HG02973 (cell line): ENCODE results near the gene CYB561D2.

Source experiments
- ATAC-seq: cut with Tn5 transposase; IDR thresholded peaks from one replicate; pipeline ENCODE4 v1.9.1; 2021; ENCODE audit warnings: moderate library complexity; ENCODE audit not compliant: unreplicated experiment

The CYB561D2 gene

GRCh38 chr3:50385754-50386153, 35.1 kb downstream of the CYB561D2 start:
- no peak for ATAC-seq

GRCh38 chr3:50388016-50388719, 37.5 kb downstream of the CYB561D2 start:
- no peak for ATAC-seq

DNA sequence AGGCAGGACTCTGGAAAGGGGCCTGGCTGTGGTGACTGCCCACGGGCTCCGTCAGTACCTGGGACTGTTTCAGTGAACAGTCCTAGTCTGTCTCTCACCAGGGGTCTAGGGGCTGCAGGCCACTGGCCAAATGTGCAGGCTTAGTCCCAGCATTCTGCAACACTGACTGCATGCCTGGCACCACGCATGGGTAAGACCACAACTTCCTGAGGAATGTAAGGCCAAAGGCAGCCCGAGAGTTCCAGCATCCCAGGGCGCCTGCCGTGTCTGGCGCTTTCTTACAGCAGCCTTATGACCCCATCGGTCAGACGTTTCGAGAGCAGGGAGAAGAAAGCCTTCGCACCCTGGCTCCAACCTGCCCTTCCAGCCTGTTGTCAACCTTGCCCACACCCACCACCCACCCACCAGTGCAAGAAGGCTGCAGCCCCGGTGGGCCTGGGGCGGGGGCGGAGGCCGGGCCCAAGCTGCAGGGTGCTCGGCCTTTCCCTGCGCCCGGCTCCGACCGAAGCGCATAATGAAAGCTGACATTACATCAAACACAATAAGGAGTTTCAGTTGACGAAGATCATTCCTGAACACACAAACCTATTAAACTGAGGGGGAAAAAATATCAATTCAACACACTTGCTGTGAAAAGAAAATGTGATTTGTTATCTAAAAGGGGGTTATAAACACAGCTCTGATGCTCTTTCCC, 38.2 kb downstream of the CYB561D2 start:
- ATAC-seq, result no peak

DNA sequence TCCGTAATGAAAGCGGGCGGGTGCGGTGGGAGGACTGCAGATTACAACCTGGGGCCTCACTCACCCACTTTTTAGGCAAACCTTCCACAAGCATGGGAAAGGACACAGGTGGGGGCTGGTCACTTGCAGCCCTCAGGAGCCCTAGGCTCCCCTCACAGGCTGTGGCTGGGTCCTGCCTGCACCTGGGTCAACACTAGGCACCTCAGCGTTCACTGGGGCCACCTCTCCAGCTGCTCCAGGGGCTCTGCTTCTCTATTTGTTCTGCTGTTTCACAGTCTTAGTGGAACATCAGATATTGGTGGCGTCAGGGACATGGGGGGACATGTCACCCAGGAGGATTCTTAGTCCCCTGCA, 38.7 kb downstream of the CYB561D2 start:
- ATAC-seq, result no peak

DNA sequence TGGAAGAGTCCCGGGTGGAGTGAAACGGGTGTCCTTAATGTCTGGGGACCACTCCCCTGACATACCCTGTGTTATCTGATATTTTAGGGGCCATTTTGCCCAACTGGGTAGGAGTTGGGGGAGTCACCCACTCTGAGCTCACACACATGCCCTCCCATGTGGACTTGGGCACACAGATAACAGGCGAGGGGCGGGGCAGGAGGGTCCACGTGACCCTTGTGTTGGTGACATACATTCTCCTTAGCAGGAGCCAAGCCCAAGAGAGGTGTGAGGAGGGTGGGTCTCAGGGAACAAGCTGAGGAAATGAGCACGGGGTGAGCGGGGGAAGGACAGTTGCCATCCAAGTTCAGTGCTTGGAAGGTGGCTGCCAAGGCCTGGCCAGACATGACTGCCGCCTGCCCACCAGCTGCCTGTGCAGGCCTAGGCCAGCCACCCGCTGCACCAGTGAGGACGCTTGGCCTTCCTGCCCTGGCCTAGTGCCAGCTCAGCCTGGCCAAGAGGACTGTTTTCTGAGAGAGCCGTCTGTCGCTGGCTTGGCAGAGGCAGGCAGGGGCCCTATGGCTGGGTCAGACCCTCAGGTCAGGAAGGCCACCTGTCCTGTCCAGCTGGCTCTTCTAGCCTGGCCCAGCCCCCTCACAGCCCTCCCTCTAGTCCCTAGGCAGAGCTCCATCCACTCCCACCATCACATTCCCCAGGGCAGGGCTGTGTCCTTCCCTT, 40.0 kb downstream of the CYB561D2 start:
- ATAC-seq, result no peak

- no peak for ATAC-seq
These were observed 41.5 kb downstream of the CYB561D2 start for GRCh38 chr3:50392101-50392715.

- no peak for ATAC-seq
These were observed 42.4 kb downstream of the CYB561D2 start for GRCh38 chr3:50393061-50393460.

- ATAC-seq, result no peak
These were observed 44.6 kb downstream of the CYB561D2 start for GRCh38 chr3:50395070-50395860.

DNA sequence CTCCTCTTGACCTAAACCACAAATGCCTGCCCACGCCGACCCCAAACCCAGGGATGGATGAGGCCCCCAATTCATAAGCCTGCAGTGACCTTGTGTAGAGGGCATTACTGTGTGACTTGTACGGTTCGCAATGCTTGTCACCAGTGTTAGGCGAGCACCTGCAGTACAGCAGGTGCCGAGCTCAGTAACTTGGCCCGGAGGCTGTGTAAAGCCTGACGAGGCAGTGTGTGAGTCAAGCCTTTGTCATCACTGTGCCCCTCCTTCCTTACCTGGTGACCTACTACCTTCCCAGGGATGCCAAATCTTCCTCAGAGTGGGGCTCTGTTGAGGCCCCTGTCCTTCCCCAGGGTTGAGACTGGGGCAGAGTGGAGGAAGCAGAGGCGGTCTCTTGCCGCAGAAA, 45.8 kb downstream of the CYB561D2 start:
- no peak for ATAC-seq

DNA sequence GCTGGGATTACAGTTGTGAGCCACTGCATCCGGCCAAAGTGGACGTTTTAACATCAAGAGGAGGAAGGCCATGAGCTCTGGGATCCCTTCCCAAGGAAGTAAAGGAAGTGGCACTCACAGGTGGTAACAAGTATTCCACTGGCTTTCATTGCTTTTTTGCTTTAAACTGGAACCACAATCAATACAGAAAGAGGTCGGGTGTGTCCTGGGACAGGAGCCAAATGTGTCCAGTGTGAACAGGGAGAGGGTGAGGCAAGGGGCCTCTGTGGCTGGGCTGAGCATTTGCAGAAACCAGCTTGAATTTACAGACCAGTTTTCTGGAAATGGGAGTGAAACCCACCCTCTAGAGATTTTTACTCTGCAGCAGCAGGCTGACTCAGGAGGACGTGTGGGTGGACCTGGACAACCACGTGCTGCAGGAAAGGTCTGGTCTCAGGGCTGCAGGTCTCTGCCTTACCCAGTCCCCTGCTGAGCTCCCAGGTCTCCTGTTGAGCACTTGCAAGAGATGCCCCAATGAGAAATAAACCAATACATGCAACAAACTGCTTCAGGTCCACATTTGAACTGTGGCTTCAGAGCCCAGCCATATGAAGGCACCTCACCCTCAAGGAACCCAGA, 51.4 kb downstream of the CYB561D2 start:
- no peak for ATAC-seq
